CD1c-positive myeloid dendritic cell (primary cell): ENCODE results near the gene STPG3.
A peak's percentile ranks its signal among the peaks of the same experiment; 100 is the strongest.

Experiments
- DNase-seq: peaks from one replicate; pipeline ENCODE4 v3.0.0-alpha.2; 2016; ENCODE audit errors: extremely low spot score

Gene STPG3

GRCh38 chr9:137265496-137266161 lies 14.5 kb downstream of the STPG3 start:
- DNase-seq = no peak

GRCh38 chr9:137266162-137266527 lies 15.1 kb downstream of the STPG3 start:
- no peak for DNase-seq

GRCh38 chr9:137266585-137267453 lies 15.7 kb downstream of the STPG3 start:
- no peak for DNase-seq

DNA sequence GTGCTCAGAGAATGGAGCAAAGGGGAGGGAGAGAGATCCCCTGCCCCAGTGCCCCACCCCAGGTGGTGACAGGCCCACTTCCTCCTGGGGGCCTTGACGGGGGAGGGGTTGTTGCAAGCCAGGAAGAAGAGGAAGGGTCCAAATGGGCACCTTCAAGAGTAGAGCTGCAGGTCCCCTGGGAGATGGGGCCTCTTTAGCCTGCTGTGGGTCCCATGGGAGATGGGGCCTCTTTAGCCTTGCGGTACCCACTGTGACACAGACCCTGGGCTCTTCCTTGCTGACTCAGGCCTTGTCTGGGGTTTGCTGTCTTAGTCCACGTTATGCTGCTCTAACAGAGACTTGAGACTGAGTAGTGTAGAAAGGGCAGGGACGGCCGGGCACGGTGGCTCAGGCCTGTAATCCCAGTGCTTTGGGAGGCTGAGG lies 16.9 kb downstream of the STPG3 start:
- no peak for DNase-seq

- DNase-seq = no peak
Measured at GRCh38 chr9:137268538-137269201, 17.6 kb downstream of the STPG3 start.

GRCh38 chr9:137269231-137269772 lies 18.2 kb downstream of the STPG3 start:
- DNase-seq = no peak

DNA sequence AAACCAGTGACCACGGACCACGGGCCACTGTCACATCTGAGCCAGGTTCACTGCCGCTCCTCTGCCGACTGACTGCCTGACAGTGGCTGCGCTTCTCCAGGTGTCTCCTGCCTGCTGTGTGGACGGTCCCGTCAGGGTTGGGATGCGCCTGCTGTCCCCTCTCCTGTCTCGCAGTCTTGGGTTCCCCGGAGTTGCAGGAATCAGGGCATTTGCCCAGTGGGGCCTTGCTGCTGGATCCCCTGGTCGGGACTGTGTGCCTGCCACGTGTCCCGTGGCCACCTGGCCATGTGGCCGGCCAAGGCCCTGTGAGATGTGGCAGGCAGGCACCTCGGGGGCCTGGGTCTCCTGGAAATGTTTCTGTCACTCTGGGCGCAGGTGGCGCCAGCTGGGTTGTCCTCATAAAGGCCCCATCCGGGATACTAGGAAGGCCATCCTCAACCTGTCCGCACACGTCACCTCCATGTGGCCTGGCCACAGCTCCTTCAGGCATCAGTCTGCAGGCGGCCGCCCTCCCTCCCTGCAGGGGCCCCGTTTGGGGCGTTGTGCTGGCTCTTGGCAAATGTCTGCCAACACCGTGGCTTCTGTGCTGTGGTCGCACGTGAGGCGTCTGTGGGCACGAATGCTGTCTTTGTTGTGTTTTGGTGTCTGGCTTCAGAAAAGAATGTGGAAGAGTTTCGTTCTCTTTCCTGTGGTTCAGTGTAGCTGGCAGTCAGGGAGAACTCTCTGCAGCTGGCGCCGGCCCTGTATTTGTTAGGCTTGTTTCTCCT lies 20.0 kb downstream of the STPG3 start:
- DNase-seq = no peak

GRCh38 chr9:137271696-137272076 lies 20.6 kb downstream of the STPG3 start:
- DNase-seq = no peak

DNA sequence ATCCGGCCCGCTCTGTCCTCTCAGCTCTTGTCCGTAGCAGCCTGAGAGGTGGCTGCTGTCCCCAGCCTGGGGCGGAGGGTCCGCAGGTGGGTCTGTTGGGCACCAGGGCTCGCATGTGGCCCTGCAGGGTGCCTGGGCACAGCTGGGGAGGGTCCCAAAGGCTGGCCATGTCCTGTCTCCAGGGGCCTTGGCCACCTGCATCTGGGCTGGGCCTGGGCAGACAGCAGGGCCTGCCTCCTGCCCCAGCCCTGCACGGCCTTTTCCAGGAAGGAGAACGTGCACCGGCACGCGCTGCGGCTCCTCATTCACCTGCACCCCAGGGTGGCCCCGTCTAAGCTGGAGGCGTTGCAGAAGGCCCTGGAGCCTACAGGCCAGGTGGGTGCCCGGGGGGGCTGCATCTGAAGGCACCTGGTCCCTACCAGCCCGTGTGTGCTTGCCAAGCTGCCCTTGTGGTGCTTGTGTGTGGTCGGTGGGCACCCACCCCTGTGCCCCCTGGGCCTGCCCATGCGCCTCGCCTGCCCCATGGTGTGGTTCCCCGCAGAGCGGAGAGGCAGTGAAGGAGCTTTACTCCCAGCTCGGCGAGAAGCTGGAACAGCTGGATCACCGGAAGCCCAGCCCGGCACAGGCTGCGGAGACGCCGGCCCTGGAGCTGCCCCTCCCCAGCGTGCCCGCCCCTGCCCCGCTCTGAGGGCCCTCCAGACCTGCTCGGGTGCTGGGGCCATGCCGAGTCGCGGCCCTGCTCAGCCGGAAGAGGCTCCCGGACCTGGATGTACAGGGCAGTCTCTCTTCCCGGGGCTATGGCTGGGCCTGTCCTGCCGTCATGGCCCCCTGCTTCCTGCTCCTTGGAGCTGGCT lies 21.4 kb downstream of the STPG3 start:
- no peak for DNase-seq

DNA sequence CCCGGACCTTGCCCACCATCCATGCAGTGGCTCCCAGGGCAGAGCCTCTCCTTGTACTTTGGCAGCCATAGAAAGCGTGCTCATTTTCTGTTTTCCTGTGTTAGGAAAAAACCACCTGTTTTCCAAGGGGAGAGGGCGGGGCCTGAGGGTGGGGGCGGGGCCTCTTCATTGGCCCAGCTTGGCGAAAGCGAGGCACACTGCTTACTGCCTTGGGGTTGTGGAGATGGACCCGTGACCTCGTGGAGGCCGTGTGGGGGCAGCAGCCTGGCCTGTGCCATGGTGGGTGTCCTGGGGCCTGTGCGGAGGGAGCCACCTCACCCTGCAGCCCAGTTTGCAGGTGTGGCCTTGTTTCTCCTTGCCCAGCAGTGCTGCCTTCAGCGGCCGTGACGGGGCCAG lies 22.0 kb downstream of the STPG3 start:
- DNase-seq = no peak

DNA sequence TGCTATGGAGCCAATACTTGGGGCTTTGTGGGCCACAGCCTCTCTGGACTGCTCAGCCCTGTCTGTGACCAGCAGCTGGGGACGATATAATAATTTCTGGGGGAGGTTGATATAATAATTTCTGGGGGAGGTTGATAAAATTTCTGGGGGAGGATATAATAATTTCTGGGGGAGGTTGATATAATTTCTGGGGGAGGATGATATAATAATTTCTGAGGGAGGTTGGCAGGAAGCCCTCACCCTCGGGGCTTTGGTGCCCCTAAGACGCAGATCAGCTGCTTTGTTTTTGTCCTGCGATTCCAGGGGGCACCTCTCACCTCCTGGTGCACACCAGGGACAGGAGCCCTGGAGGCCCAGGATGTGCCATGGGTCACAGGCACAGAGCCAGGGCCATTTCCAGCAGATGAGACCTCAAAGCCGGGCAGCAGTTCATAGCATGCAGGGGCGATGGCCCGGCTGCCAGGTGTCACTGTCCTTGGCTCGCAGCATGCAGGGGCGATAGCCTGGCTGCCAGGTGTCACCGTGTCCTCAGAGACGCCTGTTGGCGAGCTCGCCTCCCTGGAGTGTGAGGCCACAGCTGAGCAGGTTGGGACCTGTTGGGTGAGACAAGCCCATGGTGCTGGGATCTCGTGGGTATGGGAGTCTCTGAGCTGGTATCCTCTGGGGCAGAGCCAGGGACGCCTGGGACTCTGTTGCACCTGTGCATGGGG lies 22.7 kb downstream of the STPG3 start:
- DNase-seq = no peak

DNA sequence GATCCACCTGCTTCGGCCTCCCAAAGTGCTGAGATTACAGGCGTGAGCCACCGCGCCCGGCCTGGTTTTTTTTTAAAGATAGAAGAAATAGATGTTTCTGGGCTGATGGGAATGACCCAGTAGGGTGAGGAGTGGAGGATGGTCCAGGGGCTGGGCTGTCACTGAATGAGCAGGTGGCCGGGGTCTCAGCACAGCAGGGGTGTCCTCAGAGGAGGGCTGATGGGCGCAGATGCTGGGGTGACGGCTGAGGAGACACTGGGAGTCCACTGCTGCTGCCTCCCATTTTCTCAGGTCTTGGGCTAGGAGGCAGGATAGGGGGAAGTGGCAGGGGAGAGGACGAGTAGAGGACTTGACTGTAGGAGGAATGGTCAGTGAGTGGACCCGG lies 24.1 kb downstream of the STPG3 start:
- DNase-seq = no peak

DNA sequence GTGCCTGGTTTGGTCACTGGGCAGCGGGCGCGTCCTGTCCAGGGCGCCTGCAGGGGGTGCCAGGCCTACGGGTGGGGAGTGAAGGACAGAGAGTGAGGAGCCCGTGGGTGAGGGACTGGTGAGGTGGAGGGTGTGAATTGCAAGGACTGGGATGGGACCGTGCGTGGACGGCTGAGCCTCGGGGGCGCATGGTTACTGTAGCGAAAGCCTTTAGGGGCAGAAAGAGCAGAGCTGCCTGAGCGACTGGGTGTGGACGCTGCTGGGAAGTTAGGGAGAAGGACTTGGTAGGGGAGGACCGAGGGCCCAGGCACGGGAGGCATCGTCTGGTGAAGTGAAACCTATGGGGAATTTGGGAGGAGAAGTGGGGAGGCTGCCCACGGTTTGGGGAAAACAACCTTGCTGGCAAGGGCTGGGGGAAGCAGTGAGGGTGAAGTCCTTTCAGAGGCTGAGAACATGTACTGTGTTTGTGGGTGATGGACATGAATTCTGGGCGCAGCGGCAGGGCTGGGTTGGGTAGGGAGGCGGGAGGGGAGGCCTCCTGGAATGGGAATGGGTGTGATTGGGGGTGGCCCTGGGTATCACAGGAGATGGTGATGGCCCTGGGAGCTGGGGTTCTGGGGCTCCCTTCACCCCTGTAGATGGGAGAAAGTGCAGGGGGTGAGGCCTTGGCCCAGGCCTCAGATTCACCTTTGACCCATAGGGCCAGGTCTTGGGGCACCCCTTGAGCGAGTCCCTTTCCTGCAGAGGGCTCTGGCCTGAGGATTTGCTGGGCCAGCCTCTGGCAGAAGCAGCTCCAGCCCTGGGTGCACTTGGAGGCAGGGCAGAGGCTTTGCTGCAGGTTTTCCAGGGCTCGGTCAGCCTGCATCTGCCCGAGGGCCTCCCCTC lies 24.7 kb downstream of the STPG3 start:
- peak; percentile 45 for DNase-seq

- peak; percentile 31 for DNase-seq
Measured at GRCh38 chr9:137276473-137277328, 25.6 kb downstream of the STPG3 start.

GRCh38 chr9:137277329-137278041 lies 26.4 kb downstream of the STPG3 start, which contains the start of gene TOR4A:
Gene TOR4A (plus strand): TSS chr9:137277726. CDS start chr9:137278690, 964 bp downstream.
- peak; percentile 89 for DNase-seq

DNA sequence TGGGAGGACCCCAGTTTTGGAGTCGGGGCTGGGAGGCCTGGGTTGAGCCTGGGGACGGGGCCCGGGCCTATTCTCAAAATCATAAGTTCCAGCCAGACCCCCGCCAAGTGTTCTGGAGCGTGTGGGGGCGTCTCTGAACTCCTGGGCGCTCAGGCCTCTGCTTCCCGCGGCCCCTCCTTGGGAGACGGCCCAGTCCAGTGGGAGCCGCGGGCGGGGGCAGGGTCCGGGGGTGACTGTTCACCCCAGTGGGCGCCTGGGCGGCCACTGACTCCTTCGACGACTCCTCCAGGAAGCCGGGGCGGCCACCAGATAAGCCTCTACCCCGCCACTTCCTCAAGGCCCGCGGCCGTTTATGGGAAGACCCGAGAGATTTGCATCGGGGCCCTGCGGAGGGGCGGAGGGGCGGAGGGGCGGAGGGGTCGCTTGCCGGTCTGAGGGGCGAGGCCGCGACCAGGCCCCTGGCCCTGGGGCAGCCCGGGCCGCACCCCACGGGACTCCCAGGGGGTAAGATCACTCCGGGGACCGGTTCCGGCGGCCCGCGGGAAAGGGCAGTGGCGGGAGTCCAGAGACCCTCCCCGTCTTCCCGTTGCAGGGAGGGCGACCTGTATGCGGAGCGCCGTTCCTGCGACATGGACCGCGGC lies 27.1 kb downstream of the STPG3 start:
- DNase-seq = peak; percentile 44
